WTC11 (cell line): Measurements from ENCODE around the gene C19orf25. TPM values are rescaled to one million over a fixed set of nuclear protein-coding genes. Genes with fewer than 3 reads are reported as not detected.

ENCODE experiments used
- ATAC-seq: fragments of 200-7000 bp; cut with Tn5 transposase; 2 replicates; pipeline ENCODE4 v1.10.0; 2021; ENCODE audit warnings: mild to moderate bottlenecking, moderate library complexity
- CTCF ChIA-PET: fragments of 300-600 bp; sonication (Branson Sonifier 250); formaldehyde crosslinking; loops from one replicate; lab custom pipeline; 2021; ENCODE audit warnings: antibody characterized with exemption; lab: Charles Lee
- POLR2A ChIA-PET: fragments of 350-600 bp; sonication (Branson Sonifier 250); formaldehyde crosslinking; loops from one replicate; lab custom pipeline; 2021; ENCODE audit warnings: antibody characterized with exemption; lab: Charles Lee
- DNase-seq: peaks from one replicate; pipeline ENCODE4 v3.0.0; 2021; ENCODE audit warnings: low spot score
- H3K27ac Mint-ChIP-seq: 2 replicates; pipeline ENCODE4 v1.8.0; 2021; ENCODE audit warnings: mixed read lengths
- H3K27me3 Mint-ChIP-seq: 2 replicates; pipeline ENCODE4 v1.8.0; 2021; ENCODE audit warnings: low read depth, mild to moderate bottlenecking, moderate library complexity, mixed read lengths
- H3K36me3 Mint-ChIP-seq: 2 replicates; pipeline ENCODE4 v1.8.0; 2021; ENCODE audit warnings: mixed read lengths
- H3K4me1 Mint-ChIP-seq: 2 replicates; pipeline ENCODE4 v1.8.0; 2022; ENCODE audit warnings: mixed read lengths
- H3K4me3 Mint-ChIP-seq: 2 replicates; pipeline ENCODE4 v1.8.0; 2021; ENCODE audit warnings: mild to moderate bottlenecking, moderate library complexity, mixed read lengths
- H3K9me3 Mint-ChIP-seq: 2 replicates; pipeline ENCODE4 v1.8.0; 2021; ENCODE audit warnings: mixed read lengths
- CREB1 ChIP-seq: sonication (generic); formaldehyde crosslinking; IDR thresholded peaks from 2 replicates; pipeline ENCODE4 v1.8.0; 2023; ENCODE audit warnings: mild to moderate bottlenecking, missing genetic modification reagents
- ETV6 ChIP-seq: sonication (generic); formaldehyde crosslinking; IDR thresholded peaks from 2 replicates; pipeline ENCODE4 v1.8.1; 2022; ENCODE audit warnings: mild to moderate bottlenecking, missing genetic modification reagents
- HMGA2 ChIP-seq: fragments of 250-450 bp; sonication (Bioruptor Pico); IDR thresholded peaks from 2 replicates; pipeline ENCODE4 v1.4.0; 2021; ENCODE audit warnings: mild to moderate bottlenecking, moderate library complexity
- JUN ChIP-seq: sonication (generic); formaldehyde crosslinking; IDR thresholded peaks from 2 replicates; pipeline ENCODE4 v1.8.0; 2023; ENCODE audit warnings: mild to moderate bottlenecking, missing genetic modification reagents
- NFATC4 ChIP-seq: fragments of 250-450 bp; sonication (Bioruptor Pico); IDR thresholded peaks from 2 replicates; pipeline ENCODE4 v1.9.0; 2021; ENCODE audit warnings: mild to moderate bottlenecking
- NR3C1 ChIP-seq: sonication (generic); formaldehyde crosslinking; conservative IDR thresholded peaks from 2 replicates; pipeline ENCODE4 v1.8.1; 2023; ENCODE audit warnings: low read depth, mild to moderate bottlenecking, missing genetic modification reagents
- SOX15 ChIP-seq: fragments of 250-450 bp; sonication (Bioruptor Pico); IDR thresholded peaks from 2 replicates; pipeline ENCODE4 v1.9.0; 2021; ENCODE audit warnings: mild to moderate bottlenecking
- SP1 ChIP-seq: sonication (generic); formaldehyde crosslinking; conservative IDR thresholded peaks from 2 replicates; pipeline ENCODE4 v1.8.1; 2022; ENCODE audit warnings: missing genetic modification reagents
- TCF7 ChIP-seq: sonication (generic); formaldehyde crosslinking; IDR thresholded peaks from 2 replicates; pipeline ENCODE4 v1.8.0; 2022; ENCODE audit warnings: mild to moderate bottlenecking, low read depth, missing genetic modification reagents, moderate library complexity
- TP53 ChIP-seq: sonication (generic); formaldehyde crosslinking; IDR thresholded peaks from 2 replicates; pipeline ENCODE4 v1.8.1; 2023; ENCODE audit warnings: mild to moderate bottlenecking, missing genetic modification reagents
- ZNF232 ChIP-seq: sonication (generic); formaldehyde crosslinking; IDR thresholded peaks from 2 replicates; pipeline ENCODE4 v1.8.0; 2022; ENCODE audit warnings: mild to moderate bottlenecking, missing genetic modification reagents
- ZNF423 ChIP-seq: fragments of 250-450 bp; sonication (Bioruptor Pico); IDR thresholded peaks from 2 replicates; pipeline ENCODE4 v2.1.2; 2022; ENCODE audit warnings: mild to moderate bottlenecking, moderate library complexity
- total RNA-seq: library from RNA; stranded (reverse); gene quantifications from 3 replicates; pipeline ENCODE4 v1.2.3, GENCODE V29; 2021
- TF ChIP-seq, protein P1 (sequence below): fragments of 250-450 bp; sonication (Bioruptor Pico); IDR thresholded peaks from 2 replicates; pipeline ENCODE4 v1.9.0; 2021; ENCODE audit warnings: mild to moderate bottlenecking
- TF ChIP-seq, protein P2 (sequence below): sonication (generic); formaldehyde crosslinking; IDR thresholded peaks from 2 replicates; pipeline ENCODE4 v1.8.0; 2023; ENCODE audit warnings: missing genetic modification reagents
- TF ChIP-seq, protein P3 (sequence below): fragments of 250-450 bp; sonication (Bioruptor Pico); IDR thresholded peaks from 2 replicates; pipeline ENCODE4 v1.9.0; 2021; ENCODE audit warnings: mild to moderate bottlenecking, borderline replicate concordance

C19orf25 gene
- total RNA-seq, 1 experiment from 2014 or later: 65.7 TPM

DNA sequence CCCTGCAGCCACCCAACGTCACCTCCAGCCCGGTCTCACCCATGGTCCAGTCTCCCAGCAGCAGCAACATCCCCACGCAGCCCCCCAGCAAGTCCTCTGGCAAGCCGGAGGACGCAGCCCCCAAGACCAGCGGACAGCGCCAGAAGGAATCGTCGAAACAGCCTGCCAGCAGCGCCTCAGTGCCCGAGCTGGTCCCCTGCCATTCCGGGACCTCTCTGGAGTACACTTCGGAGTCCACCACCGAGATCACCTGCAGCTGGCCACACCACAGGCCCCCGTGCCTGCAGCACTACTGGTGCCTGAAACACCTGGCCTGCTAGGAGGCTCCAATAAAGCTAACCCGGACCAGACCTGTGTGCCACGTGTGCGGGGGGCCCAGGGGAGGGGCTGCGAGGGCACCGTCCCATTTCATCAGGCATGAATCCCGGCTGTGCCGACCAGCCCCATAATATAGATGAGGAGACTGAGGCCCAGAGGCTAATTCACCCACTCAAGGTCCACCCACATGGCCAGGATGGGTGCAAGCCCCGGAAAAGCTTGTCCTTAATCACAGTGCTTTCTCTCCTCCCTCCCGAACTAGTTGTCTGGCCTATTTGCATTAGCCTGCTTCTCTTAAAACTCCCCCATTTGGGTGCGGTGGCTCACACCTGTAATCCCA is 18.7 kb upstream of the C19orf25 start:
- CTCF ChIA-PET: interaction anchor here (0.7 kb wide), 2 partner anchors 42 to 846 kb away, joined by 3 read pairs; no protein-coding TSS in a partner anchor
- DNase-seq: no peak
- ATAC-seq: no peak

DNA sequence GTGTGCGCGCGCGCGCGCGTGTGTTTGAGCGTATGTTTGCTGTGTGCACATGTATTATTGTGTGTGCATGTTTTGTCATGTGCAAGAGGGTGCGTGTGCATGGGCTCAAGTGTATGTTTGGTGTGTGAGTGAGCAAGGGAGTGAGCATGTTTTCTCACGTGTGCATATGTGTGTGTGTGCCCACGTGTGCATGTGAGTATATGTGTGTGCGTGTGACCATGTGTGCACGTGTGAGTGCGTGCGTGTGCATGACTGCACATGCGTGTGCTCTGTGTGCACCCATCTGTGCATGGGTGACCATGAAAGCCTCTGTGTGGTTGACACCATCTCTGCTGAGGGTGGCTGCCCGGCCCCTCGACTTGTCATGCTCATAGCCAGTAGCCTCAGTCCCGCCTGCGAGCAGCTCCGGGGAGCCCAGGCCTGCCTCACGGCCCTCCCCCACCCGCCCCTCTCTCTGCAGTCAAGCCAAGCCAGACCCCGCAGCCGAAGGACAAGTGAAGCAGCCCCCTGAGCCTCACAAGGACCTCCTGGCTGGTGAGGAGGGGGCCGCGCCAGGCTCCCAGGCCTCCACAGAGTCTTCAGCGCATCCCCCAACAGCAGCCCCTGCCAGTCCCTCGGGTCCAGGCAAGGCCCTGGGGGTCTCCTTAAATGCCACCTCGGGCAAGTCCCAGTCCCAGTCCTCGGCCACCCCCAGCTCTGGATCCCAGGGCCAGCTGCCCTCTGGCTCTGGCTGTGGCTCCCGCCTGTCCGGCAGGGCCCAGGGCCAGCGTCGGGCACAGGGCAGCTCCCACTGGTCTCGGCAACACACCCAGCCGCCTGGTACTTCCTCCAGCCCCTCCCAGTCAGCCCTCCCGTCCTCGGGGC is 17.9 kb upstream of the C19orf25 start:
- ATAC-seq (no peak), DNase-seq (no peak)
- Mint-ChIP-seq H3K9me3 (no peaks in the 10 kb centered on the region), H3K36me3 (peaks cover 5% of the 10 kb centered on the region; the same call in 1 of the 2 replicates), H3K4me1 (peaks cover 2% of the 10 kb centered on the region)
- TF ChIP-seq HMGA2: no peak
- TF ChIP-seq, protein P1, sequence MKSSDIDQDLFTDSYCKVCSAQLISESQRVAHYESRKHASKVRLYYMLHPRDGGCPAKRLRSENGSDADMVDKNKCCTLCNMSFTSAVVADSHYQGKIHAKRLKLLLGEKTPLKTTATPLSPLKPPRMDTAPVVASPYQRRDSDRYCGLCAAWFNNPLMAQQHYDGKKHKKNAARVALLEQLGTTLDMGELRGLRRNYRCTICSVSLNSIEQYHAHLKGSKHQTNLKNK (CRISPR knock-in tag): no peak
- TF ChIP-seq, protein P2, sequence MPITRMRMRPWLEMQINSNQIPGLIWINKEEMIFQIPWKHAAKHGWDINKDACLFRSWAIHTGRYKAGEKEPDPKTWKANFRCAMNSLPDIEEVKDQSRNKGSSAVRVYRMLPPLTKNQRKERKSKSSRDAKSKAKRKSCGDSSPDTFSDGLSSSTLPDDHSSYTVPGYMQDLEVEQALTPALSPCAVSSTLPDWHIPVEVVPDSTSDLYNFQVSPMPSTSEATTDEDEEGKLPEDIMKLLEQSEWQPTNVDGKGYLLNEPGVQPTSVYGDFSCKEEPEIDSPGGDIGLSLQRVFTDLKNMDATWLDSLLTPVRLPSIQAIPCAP (CRISPR knock-in tag): no peak
- no peak for TF ChIP-seq NFATC4 (CRISPR knock-in tag)
- no peak for TF ChIP-seq ZNF423 (CRISPR knock-in tag)
- TF ChIP-seq JUN (CRISPR knock-in tag): no peak
- TF ChIP-seq, protein P3, sequence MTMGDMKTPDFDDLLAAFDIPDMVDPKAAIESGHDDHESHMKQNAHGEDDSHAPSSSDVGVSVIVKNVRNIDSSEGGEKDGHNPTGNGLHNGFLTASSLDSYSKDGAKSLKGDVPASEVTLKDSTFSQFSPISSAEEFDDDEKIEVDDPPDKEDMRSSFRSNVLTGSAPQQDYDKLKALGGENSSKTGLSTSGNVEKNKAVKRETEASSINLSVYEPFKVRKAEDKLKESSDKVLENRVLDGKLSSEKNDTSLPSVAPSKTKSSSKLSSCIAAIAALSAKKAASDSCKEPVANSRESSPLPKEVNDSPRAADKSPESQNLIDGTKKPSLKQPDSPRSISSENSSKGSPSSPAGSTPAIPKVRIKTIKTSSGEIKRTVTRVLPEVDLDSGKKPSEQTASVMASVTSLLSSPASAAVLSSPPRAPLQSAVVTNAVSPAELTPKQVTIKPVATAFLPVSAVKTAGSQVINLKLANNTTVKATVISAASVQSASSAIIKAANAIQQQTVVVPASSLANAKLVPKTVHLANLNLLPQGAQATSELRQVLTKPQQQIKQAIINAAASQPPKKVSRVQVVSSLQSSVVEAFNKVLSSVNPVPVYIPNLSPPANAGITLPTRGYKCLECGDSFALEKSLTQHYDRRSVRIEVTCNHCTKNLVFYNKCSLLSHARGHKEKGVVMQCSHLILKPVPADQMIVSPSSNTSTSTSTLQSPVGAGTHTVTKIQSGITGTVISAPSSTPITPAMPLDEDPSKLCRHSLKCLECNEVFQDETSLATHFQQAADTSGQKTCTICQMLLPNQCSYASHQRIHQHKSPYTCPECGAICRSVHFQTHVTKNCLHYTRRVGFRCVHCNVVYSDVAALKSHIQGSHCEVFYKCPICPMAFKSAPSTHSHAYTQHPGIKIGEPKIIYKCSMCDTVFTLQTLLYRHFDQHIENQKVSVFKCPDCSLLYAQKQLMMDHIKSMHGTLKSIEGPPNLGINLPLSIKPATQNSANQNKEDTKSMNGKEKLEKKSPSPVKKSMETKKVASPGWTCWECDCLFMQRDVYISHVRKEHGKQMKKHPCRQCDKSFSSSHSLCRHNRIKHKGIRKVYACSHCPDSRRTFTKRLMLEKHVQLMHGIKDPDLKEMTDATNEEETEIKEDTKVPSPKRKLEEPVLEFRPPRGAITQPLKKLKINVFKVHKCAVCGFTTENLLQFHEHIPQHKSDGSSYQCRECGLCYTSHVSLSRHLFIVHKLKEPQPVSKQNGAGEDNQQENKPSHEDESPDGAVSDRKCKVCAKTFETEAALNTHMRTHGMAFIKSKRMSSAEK (CRISPR knock-in tag): no peak
- no peak for TF ChIP-seq TCF7 (CRISPR knock-in tag)
- no peak for TF ChIP-seq NR3C1
- no peak for TF ChIP-seq TP53
- no peak for TF ChIP-seq CREB1 (CRISPR knock-in tag)
- no peak for TF ChIP-seq SP1 (CRISPR knock-in tag)
- no peak for TF ChIP-seq ZNF232 (CRISPR knock-in tag)
- TF ChIP-seq, all 79 proteins: peak for 0
- ChIA-PET CTCF (no interaction called here), POLR2A (no interaction called here)
- Mint-ChIP-seq H3K27ac (no peak overlapping the region), H3K27me3 (peaks cover 23% of the 10 kb centered on the region), H3K4me3 (no peak overlapping the region)

More for the DNA sequence above, 18.7 kb upstream of the C19orf25 start:
- no peak overlapping the region for H3K27ac Mint-ChIP-seq
- peaks cover 18% of the 10 kb centered on the region for H3K27me3 Mint-ChIP-seq
- no peak overlapping the region for H3K4me3 Mint-ChIP-seq
- H3K4me1 Mint-ChIP-seq: no peaks in the 10 kb centered on the region
- H3K9me3 Mint-ChIP-seq: no peaks in the 10 kb centered on the region
- TF ChIP-seq ETV6 (CRISPR knock-in tag) (no peak), SOX15 (CRISPR knock-in tag) (no peak)
- TF ChIP-seq, all 79 proteins: peak for 0
- POLR2A ChIA-PET: no interaction called here
- peaks cover 5% of the 10 kb centered on the region; the same call in 1 of the 2 replicates for H3K36me3 Mint-ChIP-seq
